ENCODE results near the gene SPINK7.
"Not testable (repeated sequence)": the region's sequence is repeated elsewhere in the genome, so short reads cannot be mapped to it uniquely, and the experiment has no call there.

SPINK7 gene

DNA sequence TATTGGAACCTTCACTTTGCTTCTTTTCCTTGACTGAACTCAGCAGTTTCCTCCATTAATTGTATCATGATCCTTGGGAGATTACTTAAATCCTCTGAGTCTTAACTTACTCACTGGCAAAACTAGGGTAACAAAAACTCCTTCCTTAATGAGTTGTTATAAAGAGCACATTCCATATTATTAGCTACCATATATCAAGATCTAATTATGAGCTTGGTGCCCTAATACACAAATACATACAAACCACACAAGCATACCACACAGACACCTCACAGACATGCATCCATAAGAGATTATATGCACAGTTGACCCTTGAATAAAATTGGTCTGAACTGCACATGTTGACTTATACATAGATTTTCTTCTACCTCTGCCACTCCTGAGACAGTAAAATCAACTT, 2.5 kb upstream of the SPINK7 start:
- H3K4me3 ChIP-seq = no peak overlapping the region
- no peaks in the 10 kb centered on the region for H4K20me1 ChIP-seq
- no peaks in the 10 kb centered on the region for H3K27me3 ChIP-seq
- no peaks in the 10 kb centered on the region for H3K36me3 ChIP-seq
- no peak overlapping the region for H3K4me2 ChIP-seq
- H3K27ac ChIP-seq = no peak overlapping the region
- H3K4me1 ChIP-seq = no peaks in the 10 kb centered on the region
- H3K9me3 ChIP-seq = no peaks in the 10 kb centered on the region
- TF ChIP-seq Cebpa-rat (IDR thresholded peaks at IDR 0.05) = no peak
- H3K9ac ChIP-seq = no peak overlapping the region

GRCh38 chr5:148311484-148311883, 739 bp upstream of the SPINK7 start:
- Histone ChIP-seq H3K9me3 (no peaks in the 10 kb centered on the region), H3K36me3 (no peaks in the 10 kb centered on the region), H3K4me2 (no peak overlapping the region), H3K27me3 (no peaks in the 10 kb centered on the region), H3K4me1 (no peaks in the 10 kb centered on the region), H4K20me1 (no peaks in the 10 kb centered on the region), H3K4me3 (no peak overlapping the region), H3K9ac (no peak overlapping the region), H3K27ac (no peak overlapping the region)
- TF ChIP-seq Cebpa-rat (IDR thresholded peaks at IDR 0.05) = no peak

DNA sequence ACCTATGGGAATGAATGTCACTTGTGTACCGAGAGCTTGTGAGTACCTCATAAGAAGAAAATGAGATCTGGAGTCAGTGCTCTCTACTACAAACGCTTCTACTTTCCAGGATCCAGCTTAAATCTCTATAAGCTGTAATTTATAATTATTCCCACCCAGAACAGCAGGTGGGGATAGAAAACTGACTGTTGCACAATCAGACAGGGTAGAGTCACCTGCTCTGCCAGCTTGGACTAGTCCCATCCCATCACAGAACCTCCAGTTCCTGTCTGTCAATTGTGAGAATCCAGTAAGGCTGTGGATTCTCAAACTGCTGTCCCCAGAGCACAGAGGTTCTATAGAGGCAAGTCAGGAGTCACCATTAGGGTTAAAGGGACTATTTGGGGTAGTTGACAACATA, 2.0 kb downstream of the SPINK7 start:
- Histone ChIP-seq H3K4me2 (no peak overlapping the region), H3K4me1 (no peaks in the 10 kb centered on the region), H3K9ac (no peak overlapping the region), H3K27ac (no peak overlapping the region), H4K20me1 (no peaks in the 10 kb centered on the region), H3K27me3 (no peaks in the 10 kb centered on the region), H3K9me3 (no peaks in the 10 kb centered on the region), H3K36me3 (no peaks in the 10 kb centered on the region), H3K4me3 (no peak overlapping the region)
- TF ChIP-seq Cebpa-rat (IDR thresholded peaks at IDR 0.05) = no peak

DNA sequence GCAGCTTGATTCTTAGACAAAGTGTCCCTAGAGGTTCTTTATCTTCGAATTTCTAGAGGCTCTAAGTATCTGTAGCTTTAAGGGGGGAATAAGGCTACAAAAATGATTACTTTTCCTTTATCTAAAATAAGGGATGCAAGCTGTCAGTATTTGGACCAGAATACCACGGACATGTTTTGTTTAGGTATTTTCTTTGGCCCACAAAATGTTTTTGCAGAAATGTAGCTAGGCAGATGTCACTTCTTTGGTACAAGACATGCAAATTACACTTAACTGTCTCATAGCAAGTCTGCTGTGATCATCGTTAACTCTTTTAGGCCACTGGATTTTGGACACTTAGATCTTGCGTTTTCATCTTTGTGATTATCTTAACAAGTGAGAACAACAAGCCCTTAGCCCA, 2.5 kb downstream of the SPINK7 start:
- Histone ChIP-seq H3K9ac (no peak overlapping the region), H3K36me3 (no peaks in the 10 kb centered on the region), H4K20me1 (no peaks in the 10 kb centered on the region), H3K4me3 (no peak overlapping the region), H3K4me1 (no peaks in the 10 kb centered on the region), H3K27me3 (no peaks in the 10 kb centered on the region), H3K27ac (no peak overlapping the region), H3K4me2 (no peak overlapping the region), H3K9me3 (no peaks in the 10 kb centered on the region)
- TF ChIP-seq Cebpa-rat (IDR thresholded peaks at IDR 0.05) = no peak

GRCh38 chr5:148320011-148320963, 8.1 kb downstream of the SPINK7 start:
- not testable (repeated sequence) for H3K9ac ChIP-seq, H3K27me3 ChIP-seq, H3K27ac ChIP-seq

DNA sequence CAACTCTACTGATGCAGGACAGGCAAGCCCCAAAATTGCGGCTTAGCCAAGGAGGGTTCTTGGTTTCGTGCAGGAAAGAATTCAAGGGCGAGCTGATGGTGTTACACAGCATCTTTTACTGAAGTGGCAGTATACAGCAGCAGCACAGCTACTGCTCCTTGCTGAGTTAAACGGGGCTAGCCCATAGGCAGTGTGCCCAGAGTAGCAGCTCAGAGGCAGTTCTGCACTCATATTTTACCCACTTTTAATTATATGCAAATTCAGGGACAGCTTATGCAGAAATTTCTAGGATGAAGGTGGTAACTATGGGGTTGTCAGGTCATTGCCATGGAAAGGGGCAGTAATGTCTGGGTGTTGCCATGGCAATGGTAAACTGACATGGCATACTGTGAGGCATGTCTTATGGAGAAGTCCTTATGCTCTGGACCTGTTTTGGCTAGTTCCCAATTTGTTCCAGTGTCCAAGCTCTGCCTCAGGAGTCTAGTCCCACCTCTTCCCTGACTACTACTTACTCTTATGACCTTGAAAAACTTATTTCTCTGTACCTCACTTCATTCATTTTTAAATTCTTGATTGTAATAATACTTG, 21.1 kb downstream of the SPINK7 start:
- H3K36me3 ChIP-seq = no peaks in the 10 kb centered on the region
- no peak overlapping the region for H3K27ac ChIP-seq
- no peaks in the 10 kb centered on the region for H3K27me3 ChIP-seq
- H4K20me1 ChIP-seq = no peaks in the 10 kb centered on the region
- TF ChIP-seq Cebpa-rat (IDR thresholded peaks at IDR 0.05) = no peak
- H3K4me3 ChIP-seq = no peak overlapping the region
- no peaks in the 10 kb centered on the region for H3K4me1 ChIP-seq
- H3K9ac ChIP-seq = no peak overlapping the region
- H3K4me2 ChIP-seq = no peak overlapping the region
- no peaks in the 10 kb centered on the region for H3K9me3 ChIP-seq

More at GRCh38 chr5:148320011-148320963, 8.1 kb downstream of the SPINK7 start:
- H3K36me3 ChIP-seq, H3K4me3 ChIP-seq, H3K9me3 ChIP-seq, H3K4me1 ChIP-seq, H4K20me1 ChIP-seq, H3K4me2 ChIP-seq: not testable (repeated sequence)

DNA sequence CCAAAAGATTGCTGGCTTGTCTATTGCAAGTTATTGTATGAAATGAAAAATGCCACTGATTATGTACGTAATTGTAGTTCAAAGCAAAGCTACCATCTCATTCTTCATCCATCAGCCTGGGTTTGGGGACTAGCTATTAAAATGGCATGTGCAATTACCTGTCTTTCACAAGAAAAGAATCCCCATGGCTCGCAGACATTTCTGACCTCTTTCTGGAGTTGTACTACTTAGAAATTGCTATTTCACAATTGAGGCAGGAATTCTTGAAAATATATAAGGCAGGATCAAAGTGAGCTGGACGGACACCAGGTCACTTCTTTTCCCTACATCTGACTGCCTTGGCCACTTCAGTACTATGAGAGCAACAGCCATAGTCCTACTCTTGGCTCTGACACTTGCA, 23.0 kb downstream of the SPINK7 start, which contains the start of gene SPINK9:
SPINK9 (plus strand) TSS at position 301 of the 400 bp plus-strand sequence; CDS start at position 356, 55 bp downstream.
- no peak for TF ChIP-seq Cebpa-rat (IDR thresholded peaks at IDR 0.05)
- H3K36me3 ChIP-seq = no peaks in the 10 kb centered on the region
- no peaks in the 10 kb centered on the region for H3K27me3 ChIP-seq
- H3K9me3 ChIP-seq = no peaks in the 10 kb centered on the region
- no peak within 1 kb of the TSS for H3K9ac ChIP-seq
- no peaks in the 10 kb centered on the region for H3K4me1 ChIP-seq
- no peak within 1 kb of the TSS for H3K4me3 ChIP-seq
- H3K27ac ChIP-seq = no peak within 1 kb of the TSS
- H4K20me1 ChIP-seq = no peaks in the 10 kb centered on the region
- H3K4me2 ChIP-seq = no peak within 1 kb of the TSS

GRCh38 chr5:148336704-148337435, 24.6 kb downstream of the SPINK7 start:
- Histone ChIP-seq H3K9me3 (no peaks in the 10 kb centered on the region), H3K4me2 (no peak overlapping the region), H3K4me3 (no peak overlapping the region), H3K27me3 (no peaks in the 10 kb centered on the region), H3K27ac (no peak overlapping the region), H3K36me3 (no peaks in the 10 kb centered on the region), H4K20me1 (no peaks in the 10 kb centered on the region), H3K9ac (no peak overlapping the region), H3K4me1 (no peaks in the 10 kb centered on the region)
- TF ChIP-seq Cebpa-rat (IDR thresholded peaks at IDR 0.05) = no peak

DNA sequence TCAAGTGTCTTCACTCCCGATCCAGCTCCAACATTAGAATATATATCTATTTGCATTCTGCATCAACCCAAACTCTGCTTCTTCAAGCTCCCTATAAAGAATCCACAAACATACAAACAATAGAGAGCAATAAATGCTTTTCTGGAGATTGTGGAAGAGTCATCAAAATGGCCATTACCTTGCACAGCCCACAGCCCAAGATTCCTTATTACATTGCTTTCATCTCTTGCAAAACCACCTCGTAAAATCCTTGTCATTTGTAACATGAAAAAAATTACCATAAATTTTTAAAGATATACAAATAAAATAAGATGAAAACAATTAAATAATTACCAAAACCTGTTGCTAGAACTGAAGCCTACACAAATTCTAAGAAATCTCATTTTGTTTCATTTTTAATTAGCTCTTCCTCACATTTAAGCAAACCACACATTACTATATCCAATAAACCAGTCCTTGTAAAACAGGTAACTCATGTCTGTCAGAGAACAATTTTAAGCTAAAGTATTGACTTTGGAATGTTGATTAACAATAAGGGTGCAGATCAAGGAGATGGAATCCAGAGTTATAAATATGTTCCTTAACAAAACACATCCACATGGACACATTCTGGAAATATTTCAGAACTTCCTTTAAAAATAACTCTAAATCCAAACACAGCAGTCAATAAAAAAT, 30.3 kb downstream of the SPINK7 start:
- Histone ChIP-seq H3K36me3 (no peaks in the 10 kb centered on the region), H3K27ac (no peak overlapping the region), H3K4me1 (no peaks in the 10 kb centered on the region), H3K4me2 (no peak overlapping the region), H4K20me1 (no peaks in the 10 kb centered on the region), H3K9me3 (no peaks in the 10 kb centered on the region), H3K4me3 (no peak overlapping the region), H3K9ac (no peak overlapping the region), H3K27me3 (no peaks in the 10 kb centered on the region)
- TF ChIP-seq Cebpa-rat (IDR thresholded peaks at IDR 0.05) = no peak
